WI38 (cell line): ENCODE results near the gene HEPACAM2.

ENCODE experiments used
- H3K4me3 ChIP-seq: 2 replicates; pipeline ENCODE4 v1.5.1; 2011; ENCODE audit warnings: low read depth, mild to moderate bottlenecking, control low read depth, low read length
- CTCF ChIP-seq: IDR thresholded peaks from 2 replicates; pipeline ENCODE4 v1.5.1; 2012; ENCODE audit warnings: low read depth, mild to moderate bottlenecking, control low read depth, low read length

Gene HEPACAM2

GRCh38 chr7:93202594-93203250, 23.5 kb downstream of the HEPACAM2 start:
- TF ChIP-seq CTCF = no peak
- H3K4me3 ChIP-seq = no peak overlapping the region

- no peak for TF ChIP-seq CTCF
- H3K4me3 ChIP-seq = no peak overlapping the region
Measured at GRCh38 chr7:93198472-93198871, 27.8 kb downstream of the HEPACAM2 start.

- H3K4me3 ChIP-seq = no peak overlapping the region
- TF ChIP-seq CTCF = no peak
Measured at GRCh38 chr7:93196336-93196735, 29.9 kb downstream of the HEPACAM2 start.

- H3K4me3 ChIP-seq = no peak overlapping the region
- no peak for TF ChIP-seq CTCF
Measured at GRCh38 chr7:93194386-93194785, 31.9 kb downstream of the HEPACAM2 start.

GRCh38 chr7:93188870-93189634, 37.2 kb downstream of the HEPACAM2 start:
- H3K4me3 ChIP-seq = no peak overlapping the region
- no peak for TF ChIP-seq CTCF

GRCh38 chr7:93185303-93186027, 40.8 kb downstream of the HEPACAM2 start:
- no peak for TF ChIP-seq CTCF
- H3K4me3 ChIP-seq = no peak overlapping the region

- TF ChIP-seq CTCF = no peak
- no peak overlapping the region for H3K4me3 ChIP-seq
Measured at GRCh38 chr7:93179173-93179572, 47.1 kb downstream of the HEPACAM2 start.
